T-helper 1 cell treated with Interleukin-12 subunit alpha and Interleukin-12 subunit beta and Interleukin-4 antibody, amounts not matched to agents 30 ng/mL and 1 ng/mL, for 36 hours (primary cell): ENCODE results near the gene KCNAB1. TPM values are rescaled to one million over a fixed set of nuclear protein-coding genes. Genes with fewer than 3 reads are reported as not detected.

Source experiments
- intact Hi-C: fragments of 100-400 bp; cut with micrococcal nuclease; formaldehyde crosslinking; loops from one replicate; pipeline ENCODE4 v1.15.1; 2024
- total RNA-seq: library from RNA; stranded (reverse); gene quantifications from 2 replicates; pipeline ENCODE4 v1.2.3, GENCODE V29; 2022

Gene KCNAB1
- total RNA-seq, 1 donor from 2014 or later, result 0.07 TPM

GRCh38 chr3:156483002-156483401, 362.6 kb downstream of the KCNAB1 start:
- intact Hi-C loops, result loop anchor here (1.0 to 5.0 kb wide), 7 partner anchors 72 to 1629 kb away; partner anchors contain the start of genes RSRC1, SLC33A1 and SSR3

- intact Hi-C loops, result loop anchor here (1.0 to 5.0 kb wide), 7 partner anchors 72 to 1629 kb away; partner anchors contain the start of genes RSRC1, SLC33A1 and SSR3
These were observed 363.0 kb downstream of the KCNAB1 start for GRCh38 chr3:156483426-156483825.

GRCh38 chr3:156483961-156484787, 363.8 kb downstream of the KCNAB1 start:
- intact Hi-C loops, result loop anchor here (1.0 to 5.0 kb wide), 12 partner anchors 25 to 1628 kb away; partner anchors contain the start of genes CCNL1, RSRC1, SLC33A1 and SSR3

GRCh38 chr3:156488767-156489166, 368.4 kb downstream of the KCNAB1 start:
- intact Hi-C loops, result no loop called here

GRCh38 chr3:156489462-156489911, 369.1 kb downstream of the KCNAB1 start:
- intact Hi-C loops, result no loop called here

- intact Hi-C loops, result no loop called here
These were observed 370.8 kb downstream of the KCNAB1 start for GRCh38 chr3:156491192-156491591.

- intact Hi-C loops, result no loop called here
These were observed 372.5 kb downstream of the KCNAB1 start for GRCh38 chr3:156492801-156493261.

GRCh38 chr3:156493887-156494286, 373.5 kb downstream of the KCNAB1 start:
- intact Hi-C loops, result no loop called here

- intact Hi-C loops, result no loop called here
These were observed 375.4 kb downstream of the KCNAB1 start for GRCh38 chr3:156495816-156496215.

- intact Hi-C loops, result no loop called here
These were observed 376.9 kb downstream of the KCNAB1 start for GRCh38 chr3:156497326-156497725.

- intact Hi-C loops, result no loop called here
These were observed 377.9 kb downstream of the KCNAB1 start for GRCh38 chr3:156498307-156498706.

GRCh38 chr3:156507285-156507684, 386.9 kb downstream of the KCNAB1 start:
- intact Hi-C loops, result loop anchor here (10.0 kb wide), 1 partner anchor 122 kb away; no protein-coding TSS in a partner anchor

GRCh38 chr3:156509189-156510174, 389.1 kb downstream of the KCNAB1 start:
- intact Hi-C loops, result loop anchor here (1.0 to 10.0 kb wide), 9 partner anchors 15 to 628 kb away; no protein-coding TSS in a partner anchor

GRCh38 chr3:156511987-156512677, 391.8 kb downstream of the KCNAB1 start:
- intact Hi-C loops, result no loop called here

- intact Hi-C loops, result no loop called here
These were observed 393.2 kb downstream of the KCNAB1 start for GRCh38 chr3:156513619-156514018.

GRCh38 chr3:156516284-156516683, 395.9 kb downstream of the KCNAB1 start:
- intact Hi-C loops, result no loop called here

- intact Hi-C loops, result no loop called here
These were observed 396.6 kb downstream of the KCNAB1 start for GRCh38 chr3:156516961-156517360.

GRCh38 chr3:156518726-156519125, 398.3 kb downstream of the KCNAB1 start:
- intact Hi-C loops, result no loop called here

- intact Hi-C loops, result no loop called here
These were observed 399.4 kb downstream of the KCNAB1 start for GRCh38 chr3:156519758-156520162.

- intact Hi-C loops, result no loop called here
These were observed 402.3 kb downstream of the KCNAB1 start for GRCh38 chr3:156522673-156523072.

- intact Hi-C loops, result loop anchor here (2.0 kb wide), 2 partner anchors 75 to 611 kb away; no protein-coding TSS in a partner anchor
These were observed 405.4 kb downstream of the KCNAB1 start for GRCh38 chr3:156525808-156526207.
